ENCODE results near the gene HSPA1L. TPM values are rescaled to one million over a fixed set of nuclear protein-coding genes. Genes with fewer than 3 reads are reported as not detected.
"Not testable (repeated sequence)": the region's sequence is repeated elsewhere in the genome, so short reads cannot be mapped to it uniquely, and the experiment has no call there.

HSPA1L gene
- 0.10 and 0.14 TPM in 2 replicates for total RNA-seq (2014; rRNA removed; shearing (Covaris generic))

- H3K9me3 ChIP-seq (replicated peaks) = no peaks in the 10 kb centered on the region
- no peak within 1 kb of the TSS for H3K27ac ChIP-seq
- DNase-seq = no peak
- no peak within 1 kb of the TSS for H3K4me3 ChIP-seq
- H3K27me3 ChIP-seq = no peaks in the 10 kb centered on the region
- no peaks in the 10 kb centered on the region for H3K36me3 ChIP-seq
- H3K4me1 ChIP-seq = no peaks in the 10 kb centered on the region
Observed at GRCh38 chr6:31815025-31815838, at the start of gene HSPA1L, which contains the start of gene HSPA1A. Gene HSPA1L, minus strand, starts transcription at chr6:31815283. Its CDS starts 3,311 bp downstream, at chr6:31811972. Gene HSPA1A, plus strand, starts transcription at chr6:31815543. Its CDS starts 214 bp downstream, at chr6:31815757.

- no peaks in the 10 kb centered on the region for H3K36me3 ChIP-seq
- H3K27me3 ChIP-seq = no peaks in the 10 kb centered on the region; the same call in 1 of the 2 replicates
- 0 out of 2 replicates have a peak, but pooled peaks cover 4% of the 10 kb centered on the region for H3K4me1 ChIP-seq
- no peak for DNase-seq
- H3K4me3 ChIP-seq = no peak overlapping the region
- H3K9me3 ChIP-seq (replicated peaks) = no peaks in the 10 kb centered on the region
- H3K27ac ChIP-seq = no peak overlapping the region
Observed at GRCh38 chr6:31864818-31865204, 49.7 kb upstream of the HSPA1L start.

GRCh38 chr6:31864123-31864562 is 49.1 kb upstream of the HSPA1L start:
- DNase-seq; H3K4me1 ChIP-seq; H3K27ac ChIP-seq; H3K9me3 ChIP-seq (replicated peaks); H3K27me3 ChIP-seq; H3K36me3 ChIP-seq: not testable (repeated sequence)
- H3K4me3 ChIP-seq = peak overlapping the region; percentile 54

- Histone ChIP-seq H3K9me3 (replicated peaks) (no peaks in the 10 kb centered on the region), H3K4me1 (0 out of 2 replicates have a peak, but pooled peaks cover 4% of the 10 kb centered on the region), H3K4me3 (peak within 1 kb of the TSS; percentile 61), H3K27ac (peak within 1 kb of the TSS; percentile 34), H3K36me3 (no peaks in the 10 kb centered on the region), H3K27me3 (no peaks in the 10 kb centered on the region; the same call in 1 of the 2 replicates)
- DNase-seq = peak; percentile 100
Observed at GRCh38 chr6:31862344-31863235, 47.5 kb upstream of the HSPA1L start, which contains the start of gene NEU1. Gene NEU1, minus strand, starts transcription at chr6:31862821. Its CDS starts 45 bp downstream, at chr6:31862776.

GRCh38 chr6:31861919-31862343 is 46.8 kb upstream of the HSPA1L start:
- H3K4me3 ChIP-seq = peak overlapping the region; percentile 61
- 0 out of 2 replicates have a peak, but pooled peaks cover 4% of the 10 kb centered on the region for H3K4me1 ChIP-seq
- H3K27ac ChIP-seq = no peak overlapping the region
- DNase-seq = no peak
- no peaks in the 10 kb centered on the region for H3K9me3 ChIP-seq (replicated peaks)
- no peaks in the 10 kb centered on the region; the same call in 1 of the 2 replicates for H3K27me3 ChIP-seq
- no peaks in the 10 kb centered on the region for H3K36me3 ChIP-seq

- H3K9me3 ChIP-seq (replicated peaks) = no peaks in the 10 kb centered on the region
- H3K27ac ChIP-seq = no peak overlapping the region
- DNase-seq = no peak
- H3K4me1 ChIP-seq = 0 out of 2 replicates have a peak, but pooled peaks cover 4% of the 10 kb centered on the region
- no peaks in the 10 kb centered on the region; the same call in 1 of the 2 replicates for H3K27me3 ChIP-seq
- H3K4me3 ChIP-seq = no peak overlapping the region
- no peaks in the 10 kb centered on the region for H3K36me3 ChIP-seq
Observed at GRCh38 chr6:31861150-31861549, 46.1 kb upstream of the HSPA1L start.

- H3K36me3 ChIP-seq = no peaks in the 10 kb centered on the region
- no peaks in the 10 kb centered on the region for H3K27me3 ChIP-seq
- no peak overlapping the region for H3K4me3 ChIP-seq
- H3K27ac ChIP-seq = no peak overlapping the region
- 0 out of 2 replicates have a peak, but pooled peaks cover 4% of the 10 kb centered on the region for H3K4me1 ChIP-seq
- H3K9me3 ChIP-seq (replicated peaks) = no peaks in the 10 kb centered on the region
- DNase-seq = no peak
Observed at GRCh38 chr6:31860349-31860748, 45.3 kb upstream of the HSPA1L start.

- Histone ChIP-seq H3K9me3 (replicated peaks) (no peaks in the 10 kb centered on the region), H3K4me3 (no peak overlapping the region), H3K36me3 (no peaks in the 10 kb centered on the region), H3K4me1 (0 out of 2 replicates have a peak, but pooled peaks cover 4% of the 10 kb centered on the region), H3K27me3 (no peaks in the 10 kb centered on the region), H3K27ac (no peak overlapping the region)
- no peak for DNase-seq
Observed at GRCh38 chr6:31859923-31860322, 44.8 kb upstream of the HSPA1L start.

- no peaks in the 10 kb centered on the region for H3K9me3 ChIP-seq (replicated peaks)
Observed at GRCh38 chr6:31858707-31859106, 43.6 kb upstream of the HSPA1L start.

GRCh38 chr6:31857774-31858173 is 42.7 kb upstream of the HSPA1L start:
- not testable (repeated sequence) for H3K27me3 ChIP-seq; H3K9me3 ChIP-seq (replicated peaks); H3K4me3 ChIP-seq; H3K4me1 ChIP-seq; H3K27ac ChIP-seq; DNase-seq; H3K36me3 ChIP-seq

More at GRCh38 chr6:31858707-31859106, 43.6 kb upstream of the HSPA1L start:
- Histone ChIP-seq H3K36me3 (no peaks in the 10 kb centered on the region), H3K27ac (no peak overlapping the region), H3K4me3 (no peak overlapping the region), H3K27me3 (no peaks in the 10 kb centered on the region), H3K4me1 (no peaks in the 10 kb centered on the region)
- DNase-seq = no peak

GRCh38 chr6:31851980-31852718 is 37.1 kb upstream of the HSPA1L start:
- not testable (repeated sequence) for H3K27ac ChIP-seq; DNase-seq; H3K4me3 ChIP-seq; H3K36me3 ChIP-seq; H3K4me1 ChIP-seq; H3K27me3 ChIP-seq; H3K9me3 ChIP-seq (replicated peaks)

GRCh38 chr6:31851485-31851832 is 36.4 kb upstream of the HSPA1L start:
- H3K9me3 ChIP-seq (replicated peaks) = no peaks in the 10 kb centered on the region
- H3K27ac ChIP-seq = no peak overlapping the region
- no peak for DNase-seq
- no peaks in the 10 kb centered on the region for H3K27me3 ChIP-seq
- no peaks in the 10 kb centered on the region for H3K36me3 ChIP-seq
- H3K4me1 ChIP-seq = no peaks in the 10 kb centered on the region
- no peak overlapping the region for H3K4me3 ChIP-seq

- no peaks in the 10 kb centered on the region for H3K36me3 ChIP-seq
- no peak overlapping the region for H3K4me3 ChIP-seq
- no peak overlapping the region for H3K27ac ChIP-seq
- H3K27me3 ChIP-seq = no peaks in the 10 kb centered on the region
- no peaks in the 10 kb centered on the region for H3K9me3 ChIP-seq (replicated peaks)
- H3K4me1 ChIP-seq = no peaks in the 10 kb centered on the region
- no peak for DNase-seq
Observed at GRCh38 chr6:31850765-31851484, 35.8 kb upstream of the HSPA1L start.
